Measurements from ENCODE around the gene P2RX4. TPM values are rescaled to one million over a fixed set of nuclear protein-coding genes. Genes with fewer than 3 reads are reported as not detected.
A peak's percentile ranks its signal among the peaks of the same experiment; 100 is the strongest.
"Not testable (repeated sequence)": the region's sequence is repeated elsewhere in the genome, so short reads cannot be mapped to it uniquely, and the experiment has no call there.

The P2RX4 gene
- total and polyA plus RNA-seq, 9 of the 15 experiments (the other 6 are each of a cell fraction or from before 2014, with no cell fraction given), result 6.6 to 21.5 (median 11.7) TPM

GRCh38 chr12:121164839-121165238 is 45.1 kb upstream of the P2RX4 start:
- CTCF ChIA-PET (ENCODE audit: low intra/inter-chr PET ratio), result not testable (repeated sequence)

More at GRCh38 chr12:121164839-121165238, 45.1 kb upstream of the P2RX4 start:
- H3K4me3 ChIP-seq; H4K20me1 ChIP-seq (replicated peaks; ENCODE audit: control insufficient read depth, insufficient read depth, low read length); H3K79me2 ChIP-seq (ENCODE audit: control insufficient read depth, insufficient read depth, low read length); FAIRE-seq; H3K4me1 ChIP-seq (replicated peaks in 1 of 2; ENCODE audit: control insufficient read depth in 2 of 2, insufficient read depth in 2 of 2, low read length in 2 of 2); H3K36me3 ChIP-seq (ENCODE audit: control insufficient read depth, insufficient read depth, low read length); H3K27me3 ChIP-seq (ENCODE audit: control insufficient read depth in 2 of 2, insufficient read depth in 2 of 2, low read length in 2 of 2); in situ Hi-C loops (cut with MboI); H3K27ac ChIP-seq (ENCODE audit: extremely low read depth, low read depth, low read length); H3K9me3 ChIP-seq (replicated peaks; ENCODE audit: control insufficient read depth, insufficient read depth, low read depth, low read length); intact Hi-C loops (cut with micrococcal nuclease); POLR2A ChIA-PET; H3K9ac ChIP-seq (ENCODE audit: insufficient read depth in 1 of 2, low read depth in 2 of 2, low read length in 2 of 2); H3K4me2 ChIP-seq (ENCODE audit: insufficient read depth, low read length); H3K9me1 ChIP-seq (ENCODE audit: control insufficient read depth, insufficient read depth, low read length); BruUV-seq (replicated peaks): not testable (repeated sequence)
- ATAC-seq (peak; percentile 65), DNase-seq (ENCODE audit: extremely low read depth in 1 of 4, low spot score in 3 of 4) (peak in 1 of 4 experiments; percentile 33)
- TF ChIP-seq PRDM10 (IDR thresholded peaks at IDR 0.05; ENCODE audit: partially characterized antibody), result peak; percentile 71
- peak; percentile 51; the same call in 1 of the 2 replicates for TF ChIP-seq EGR1 (conservative IDR thresholded peaks at IDR 0.05)
- TF ChIP-seq CC2D1A (IDR thresholded peaks at IDR 0.05), result peak; percentile 75; the same call in 1 of the 2 replicates
- peak; percentile 83 for TF ChIP-seq CHD2 (IDR thresholded peaks at IDR 0.05; ENCODE audit: low read depth, low read length)
- peak; percentile 14 for TF ChIP-seq RBM25 (IDR thresholded peaks at IDR 0.05; ENCODE audit: low read depth, low read length, severe bottlenecking)
- peak; percentile 29; the same call in 1 of the 2 replicates for TF ChIP-seq SPI1 (IDR thresholded peaks at IDR 0.05; ENCODE audit: borderline replicate concordance, low read depth, low read length)
- 0 out of 2 replicates have a peak, but pooled peaks have one; percentile 22 for TF ChIP-seq FOSL1 (tag; conservative IDR thresholded peaks at IDR 0.05)
- TF ChIP-seq DPF2 (IDR thresholded peaks at IDR 0.05), result 0 out of 2 replicates have a peak, but pooled peaks have one; percentile 23
- H2AFZ ChIP-seq (ENCODE audit: low read depth, low read length), result peak overlapping the region; percentile 26
- WGBS (ENCODE audit: insufficient coverage, low coverage, missing lambda C conversion rate), result 63% methylated on average over 6 of the region's 6 CpGs
